Activated CD8-positive, alpha-beta memory T cell treated with anti-CD3 and anti-CD28 coated beads, Interleukin-2, amount 50 U/mL, for 1 hour (primary cell): ENCODE measurements around the gene LYSET.
"Not testable (repeated sequence)": the region's sequence is repeated elsewhere in the genome, so short reads cannot be mapped to it uniquely, and the experiment has no call there.

Source experiments
- DNase-seq: peaks from one replicate; pipeline ENCODE4 v3.0.0-alpha.2; 2020; ENCODE audit errors: extremely low read depth

Gene LYSET

GRCh38 chr14:93184391-93185348 is at the start of gene LYSET, which contains the start of gene MOAP1:
LYSET (plus strand) TSS chr14:93185317; CDS start chr14:93185406, 89 bp downstream.
MOAP1 (minus strand) TSS chr14:93184897; CDS start chr14:93184242, 655 bp downstream.
- DNase-seq: peak; percentile 81

GRCh38 chr14:93135399-93135798 is 49.7 kb upstream of the LYSET start:
- DNase-seq: no peak

- no peak for DNase-seq
Measured at GRCh38 chr14:93136009-93136408, 49.1 kb upstream of the LYSET start.

- DNase-seq: not testable (repeated sequence)
Measured at GRCh38 chr14:93136508-93136907, 48.6 kb upstream of the LYSET start.

- DNase-seq: no peak
Measured at GRCh38 chr14:93137864-93138263, 47.3 kb upstream of the LYSET start.

- DNase-seq: no peak
Measured at GRCh38 chr14:93142854-93143652, 42.1 kb upstream of the LYSET start.

GRCh38 chr14:93146119-93146518 is 39.0 kb upstream of the LYSET start:
- DNase-seq: no peak

GRCh38 chr14:93148979-93149378 is 36.1 kb upstream of the LYSET start:
- DNase-seq: no peak

- no peak for DNase-seq
Measured at GRCh38 chr14:93150227-93151208, 34.6 kb upstream of the LYSET start.

GRCh38 chr14:93153121-93153520 is 32.0 kb upstream of the LYSET start:
- DNase-seq: no peak

- DNase-seq: no peak
Measured at GRCh38 chr14:93155667-93156066, 29.4 kb upstream of the LYSET start.

GRCh38 chr14:93156693-93157369 is 28.3 kb upstream of the LYSET start:
- DNase-seq: no peak

- DNase-seq: not testable (repeated sequence)
Measured at GRCh38 chr14:93158349-93158748, 26.8 kb upstream of the LYSET start.

GRCh38 chr14:93159625-93160352 is 25.3 kb upstream of the LYSET start:
- not testable (repeated sequence) for DNase-seq

- no peak for DNase-seq
Measured at GRCh38 chr14:93160353-93160801, 24.7 kb upstream of the LYSET start.

GRCh38 chr14:93161411-93161940 is 23.6 kb upstream of the LYSET start:
- DNase-seq: no peak

- DNase-seq: no peak
Measured at GRCh38 chr14:93163564-93163963, 21.6 kb upstream of the LYSET start.

GRCh38 chr14:93165271-93166265 is 19.5 kb upstream of the LYSET start:
- DNase-seq: not testable (repeated sequence)
